GM12892 (cell line): ENCODE results near the gene IGFLR1.

ENCODE experiments used
- POLR2A ChIP-seq: IDR thresholded peaks from 2 replicates; pipeline ENCODE4 v1.6.1; 2011; ENCODE audit warnings: low read depth, low read length, control low read depth
- POLR2AphosphoS5 ChIP-seq: IDR thresholded peaks from 2 replicates; pipeline ENCODE4 v1.6.1; 2011; ENCODE audit warnings: low read depth, low read length, control low read depth
- TAF1 ChIP-seq: IDR thresholded peaks from 2 replicates; pipeline ENCODE4 v1.6.1; 2011; ENCODE audit warnings: low read depth, mild to moderate bottlenecking, control low read depth, low read length, borderline replicate concordance

DNA sequence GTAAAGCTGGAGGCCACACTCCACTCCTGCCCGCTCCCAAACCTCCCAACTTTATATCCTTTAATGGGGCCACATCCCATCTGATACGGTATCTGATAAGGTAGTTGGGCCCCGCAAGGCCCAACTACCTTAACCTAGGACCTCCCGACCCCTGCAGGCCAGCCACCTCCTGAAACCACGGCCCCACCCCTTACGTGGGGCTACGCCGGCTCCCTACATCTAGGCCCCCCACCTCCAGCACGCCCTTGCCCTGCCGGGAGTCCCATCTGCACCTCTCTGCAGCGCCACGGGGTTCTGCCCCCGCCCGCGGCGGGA is 2.2 kb downstream of the IGFLR1 start:
- TF ChIP-seq POLR2AphosphoS5 (no peak), POLR2A (no peak), TAF1 (no peak)
